ENCODE measurements around the gene NAV2. TPM values are rescaled to one million over a fixed set of nuclear protein-coding genes. Genes with fewer than 3 reads are reported as not detected.

NAV2 gene
- polyA plus RNA-seq, 3 donors, result not detected

DNA sequence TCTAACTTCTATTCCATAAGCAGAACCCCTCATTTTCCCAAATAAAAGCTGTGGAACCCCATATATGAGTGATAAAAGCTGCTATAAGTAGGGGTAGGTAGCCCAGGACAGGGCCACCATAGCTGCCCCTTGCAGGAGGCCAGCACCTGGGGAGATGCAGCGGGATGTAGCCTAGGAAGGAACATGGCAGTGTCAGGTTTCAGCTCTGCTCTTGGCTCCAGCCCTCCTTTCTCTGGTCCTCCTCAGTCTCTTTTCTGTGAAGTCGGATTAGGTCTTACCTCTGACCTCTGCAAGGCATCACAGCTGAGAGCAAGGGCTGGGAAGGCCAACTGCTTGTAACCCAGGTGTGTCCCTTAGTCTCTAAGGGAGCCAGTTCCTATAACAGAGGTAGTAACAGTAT is 135.6 kb downstream of the NAV2 start:
- Mint-ChIP-seq H3K4me3 (no peak overlapping the region), H3K9me3 (peaks cover 0 to 2% (median 0%) of the 10 kb centered on the region in 7 donors), H3K27me3 (ENCODE audit: low read depth in 3 of 3) (no peaks in the 10 kb centered on the region), H3K4me1 (no peaks in the 10 kb centered on the region), H3K27ac (no peak overlapping the region), H3K36me3 (no peaks in the 10 kb centered on the region)
- H3K4me1 ChIP-seq (ENCODE audit: control insufficient read depth in 1 of 2, insufficient read depth in 2 of 2, low read length in 2 of 2), result no peaks in the 10 kb centered on the region
- no peaks in the 10 kb centered on the region for H3K36me3 ChIP-seq (replicated peaks in 1 of 2; ENCODE audit: control insufficient read depth in 1 of 2, insufficient read depth in 2 of 2, low read length in 2 of 2)
- intact Hi-C loops (cut with micrococcal nuclease), result no loop called here
- no peak overlapping the region for H3K9ac ChIP-seq (ENCODE audit: insufficient read depth, low read length, poor library complexity, severe bottlenecking)
- no peaks in the 10 kb centered on the region for H3K27me3 ChIP-seq (ENCODE audit: control insufficient read depth in 2 of 2, insufficient read depth in 2 of 2, low read length in 2 of 2)
- H3K9me3 ChIP-seq (replicated peaks in 1 of 2; ENCODE audit: control insufficient read depth in 1 of 2, insufficient read depth in 1 of 2, low read length in 2 of 2), result no peaks in the 10 kb centered on the region
- WGBS (ENCODE audit: insufficient coverage), result 90% methylated on average over 2 of the region's 2 CpGs
- no peak overlapping the region for H3K27ac ChIP-seq (ENCODE audit: low read depth in 1 of 2, low read length in 2 of 2)
- no peak overlapping the region for H3K4me3 ChIP-seq (replicated peaks in 1 of 3; ENCODE audit: low read depth in 2 of 3, low read length in 3 of 3)
- H4K20me1 ChIP-seq (ENCODE audit: insufficient read depth, low read length), result no peaks in the 10 kb centered on the region
- TF ChIP-seq, protein P1, sequence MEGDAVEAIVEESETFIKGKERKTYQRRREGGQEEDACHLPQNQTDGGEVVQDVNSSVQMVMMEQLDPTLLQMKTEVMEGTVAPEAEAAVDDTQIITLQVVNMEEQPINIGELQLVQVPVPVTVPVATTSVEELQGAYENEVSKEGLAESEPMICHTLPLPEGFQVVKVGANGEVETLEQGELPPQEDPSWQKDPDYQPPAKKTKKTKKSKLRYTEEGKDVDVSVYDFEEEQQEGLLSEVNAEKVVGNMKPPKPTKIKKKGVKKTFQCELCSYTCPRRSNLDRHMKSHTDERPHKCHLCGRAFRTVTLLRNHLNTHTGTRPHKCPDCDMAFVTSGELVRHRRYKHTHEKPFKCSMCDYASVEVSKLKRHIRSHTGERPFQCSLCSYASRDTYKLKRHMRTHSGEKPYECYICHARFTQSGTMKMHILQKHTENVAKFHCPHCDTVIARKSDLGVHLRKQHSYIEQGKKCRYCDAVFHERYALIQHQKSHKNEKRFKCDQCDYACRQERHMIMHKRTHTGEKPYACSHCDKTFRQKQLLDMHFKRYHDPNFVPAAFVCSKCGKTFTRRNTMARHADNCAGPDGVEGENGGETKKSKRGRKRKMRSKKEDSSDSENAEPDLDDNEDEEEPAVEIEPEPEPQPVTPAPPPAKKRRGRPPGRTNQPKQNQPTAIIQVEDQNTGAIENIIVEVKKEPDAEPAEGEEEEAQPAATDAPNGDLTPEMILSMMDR (IDR thresholded peaks at IDR 0.05), result no peak
- no peak overlapping the region for H3K4me2 ChIP-seq (replicated peaks; ENCODE audit: extremely low read depth, low read length, poor library complexity, severe bottlenecking)
- no peaks in the 10 kb centered on the region for H3K79me2 ChIP-seq (ENCODE audit: insufficient read depth, low read length)
- DNase-seq, result no peak
- no peak overlapping the region for H2AFZ ChIP-seq (ENCODE audit: insufficient read depth, low read depth, low read length, poor library complexity, severe bottlenecking)

- no peaks in the 10 kb centered on the region for H3K79me2 ChIP-seq (ENCODE audit: insufficient read depth, low read length)
- DNase-seq, result no peak
- H3K27ac ChIP-seq (ENCODE audit: low read depth in 1 of 2, low read length in 2 of 2), result no peak overlapping the region
- H3K36me3 ChIP-seq (replicated peaks in 1 of 2; ENCODE audit: control insufficient read depth in 1 of 2, insufficient read depth in 2 of 2, low read length in 2 of 2), result no peaks in the 10 kb centered on the region
- no peak overlapping the region for H3K4me2 ChIP-seq (replicated peaks; ENCODE audit: extremely low read depth, low read length, poor library complexity, severe bottlenecking)
- TF ChIP-seq, protein P1 (IDR thresholded peaks at IDR 0.05), result no peak
- no peaks in the 10 kb centered on the region for H4K20me1 ChIP-seq (ENCODE audit: insufficient read depth, low read length)
- Mint-ChIP-seq H3K36me3 (no peaks in the 10 kb centered on the region), H3K4me3 (no peak overlapping the region), H3K4me1 (no peaks in the 10 kb centered on the region), H3K9me3 (peaks cover 0 to 2% (median 0%) of the 10 kb centered on the region in 7 donors), H3K27ac (no peak overlapping the region), H3K27me3 (ENCODE audit: low read depth in 3 of 3) (no peaks in the 10 kb centered on the region)
- H3K4me1 ChIP-seq (ENCODE audit: control insufficient read depth in 1 of 2, insufficient read depth in 2 of 2, low read length in 2 of 2), result no peaks in the 10 kb centered on the region
- no peaks in the 10 kb centered on the region for H3K9me3 ChIP-seq (replicated peaks in 1 of 2; ENCODE audit: control insufficient read depth in 1 of 2, insufficient read depth in 1 of 2, low read length in 2 of 2)
- no peaks in the 10 kb centered on the region for H3K27me3 ChIP-seq (ENCODE audit: control insufficient read depth in 2 of 2, insufficient read depth in 2 of 2, low read length in 2 of 2)
- H2AFZ ChIP-seq (ENCODE audit: insufficient read depth, low read depth, low read length, poor library complexity, severe bottlenecking), result no peak overlapping the region
- no peak overlapping the region for H3K9ac ChIP-seq (ENCODE audit: insufficient read depth, low read length, poor library complexity, severe bottlenecking)
- 77% methylated on average over 3 of the region's 6 CpGs for WGBS (ENCODE audit: insufficient coverage)
- intact Hi-C loops (cut with micrococcal nuclease), result no loop called here
- H3K4me3 ChIP-seq (replicated peaks in 1 of 3; ENCODE audit: low read depth in 2 of 3, low read length in 3 of 3), result no peak overlapping the region
Measured at GRCh38 chr11:19849107-19849789, 136.6 kb downstream of the NAV2 start.

All from CD14-positive monocyte (primary cell).